Body of pancreas (tissue), 4 donors: ENCODE results near the gene AMDHD2.

ENCODE experiments used
- POLR2A ChIP-seq, 3 donors: fragments of 450-650 bp; IDR thresholded peaks; one replicate each; pipeline ENCODE4 v1.6.1; 2016; ENCODE audit warnings: antibody characterized with exemption in 3 of 3, mild to moderate bottlenecking in 2 of 3
- TF ChIP-seq, protein P1 (sequence below), 7 experiments: fragments of 450-650 bp in 4 of 7; fragments of 200-600 bp in 3 of 7; sonication (generic) in 3 of 7; IDR thresholded peaks; one replicate each; pipeline ENCODE4 v1.5.1; 2016 to 2019; ENCODE audit warnings: antibody characterized with exemption in 7 of 7

DNA sequence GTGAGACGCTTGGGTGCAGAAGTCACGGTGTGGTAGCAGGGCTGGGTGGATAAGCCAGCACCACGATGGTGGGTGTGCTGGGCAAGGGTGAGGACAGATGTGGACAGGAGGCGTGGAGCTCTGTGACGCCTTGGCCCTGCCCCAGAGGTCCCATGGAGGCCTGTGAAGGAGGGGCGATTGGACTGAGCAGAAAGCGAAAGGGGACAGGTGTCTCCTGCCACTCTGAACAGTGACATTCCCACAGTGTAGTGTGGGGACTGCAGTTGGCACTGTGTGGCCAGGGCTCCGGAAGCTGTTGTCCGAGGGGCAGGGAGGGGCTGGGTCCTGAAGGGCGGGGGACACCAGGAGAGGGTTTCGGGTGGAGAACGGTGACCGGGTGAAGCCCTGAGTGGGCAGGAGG lies 37.9 kb upstream of the AMDHD2 start:
- TF ChIP-seq, protein P1, sequence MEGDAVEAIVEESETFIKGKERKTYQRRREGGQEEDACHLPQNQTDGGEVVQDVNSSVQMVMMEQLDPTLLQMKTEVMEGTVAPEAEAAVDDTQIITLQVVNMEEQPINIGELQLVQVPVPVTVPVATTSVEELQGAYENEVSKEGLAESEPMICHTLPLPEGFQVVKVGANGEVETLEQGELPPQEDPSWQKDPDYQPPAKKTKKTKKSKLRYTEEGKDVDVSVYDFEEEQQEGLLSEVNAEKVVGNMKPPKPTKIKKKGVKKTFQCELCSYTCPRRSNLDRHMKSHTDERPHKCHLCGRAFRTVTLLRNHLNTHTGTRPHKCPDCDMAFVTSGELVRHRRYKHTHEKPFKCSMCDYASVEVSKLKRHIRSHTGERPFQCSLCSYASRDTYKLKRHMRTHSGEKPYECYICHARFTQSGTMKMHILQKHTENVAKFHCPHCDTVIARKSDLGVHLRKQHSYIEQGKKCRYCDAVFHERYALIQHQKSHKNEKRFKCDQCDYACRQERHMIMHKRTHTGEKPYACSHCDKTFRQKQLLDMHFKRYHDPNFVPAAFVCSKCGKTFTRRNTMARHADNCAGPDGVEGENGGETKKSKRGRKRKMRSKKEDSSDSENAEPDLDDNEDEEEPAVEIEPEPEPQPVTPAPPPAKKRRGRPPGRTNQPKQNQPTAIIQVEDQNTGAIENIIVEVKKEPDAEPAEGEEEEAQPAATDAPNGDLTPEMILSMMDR (IDR thresholded peaks at IDR 0.05): no peak
- no peak for TF ChIP-seq POLR2A (IDR thresholded peaks at IDR 0.05)
